K562 (cell line): Measurements from ENCODE around the gene RUVBL1. TPM values are rescaled to one million over a fixed set of nuclear protein-coding genes. Genes with fewer than 3 reads are reported as not detected.
A peak's percentile ranks its signal among the peaks of the same experiment; 100 is the strongest.

Experiments used
- ATAC-seq: fragments of 200-7000 bp; cut with Tn5 transposase; 3 replicates; pipeline ENCODE4 v1.9.1; 2020; ENCODE audit warnings: moderate library complexity
- BruUV-seq: library from RNA; stranded (reverse); fragments of 400-500 nt; replicated peaks from 2 replicates; lab custom pipeline; 2021; lab: Mats Ljungman, UMichigan
- CTCF ChIA-PET: fragments of 300-600 bp; formaldehyde crosslinking; extraction: SDS; loops from one replicate; lab custom pipeline; 2021; ENCODE audit warnings: low intra/inter-chr PET ratio; lab: Yijun Ruan, JAX
- POLR2A ChIA-PET: fragments of 300-600, 350-650 bp; sonication (Branson Sonifier 250); formaldehyde crosslinking; extraction: SDS; loops from one replicate; lab custom pipeline; 2021; ENCODE audit warnings: antibody characterized with exemption, inconsistent platforms; lab: Yijun Ruan, JAX
- DNase-seq, 4 experiments: peaks; one replicate each; pipeline versions ENCODE4 v3.0.0 to v3.0.0-alpha.2; 2011 to 2018; ENCODE audit warnings: low spot score in 3 of 4, mixed read lengths in 3 of 4; ENCODE audit errors: extremely low read depth in 1 of 4
- FAIRE-seq: peaks from 2 replicates; lab custom pipeline; 2011; peaks lifted over from hg19 to GRCh38; lab: Jason Lieb, UNC
- H2AFZ ChIP-seq: 2 replicates; pipeline ENCODE4 v1.6.0; 2011; ENCODE audit warnings: low read depth, low read length, control low read depth, inconsistent platforms
- H3K27ac ChIP-seq: fragments of 200-600 bp; 3 replicates; pipeline ENCODE4 v1.8.0; 2011; ENCODE audit warnings: low read depth, mild to moderate bottlenecking, control low read depth, inconsistent platforms, low read length, moderate library complexity, mixed read lengths; ENCODE audit errors: extremely low read depth
- H3K27me3 ChIP-seq, 2 experiments: fragments of 300-600 bp in 1 of 2; 2 replicates in 1 of 2; 3 replicates in 1 of 2; pipeline versions ENCODE4 v1.6.0 to v1.8.0; 2011; ENCODE audit warnings: inconsistent platforms in 2 of 2, low read length in 2 of 2, mild to moderate bottlenecking in 1 of 2, mixed read lengths in 1 of 2, moderate library complexity in 1 of 2; ENCODE audit not compliant: control insufficient read depth in 2 of 2, insufficient read depth in 2 of 2
- H3K36me3 ChIP-seq: fragments of 300-600 bp; 3 replicates; pipeline ENCODE4 v1.8.0; 2011; ENCODE audit warnings: mild to moderate bottlenecking, low read length, inconsistent platforms; ENCODE audit not compliant: control insufficient read depth, insufficient read depth
- H3K4me1 ChIP-seq, 2 experiments: fragments of 200-600 bp in 1 of 2; replicated peaks in 1 of 2; 2 replicates in 1 of 2; 3 replicates in 1 of 2; pipeline versions ENCODE4 v1.5.1 to v1.8.0; 2011; ENCODE audit warnings: inconsistent platforms in 2 of 2, low read length in 2 of 2, mild to moderate bottlenecking in 1 of 2, mixed read lengths in 1 of 2, moderate library complexity in 1 of 2; ENCODE audit not compliant: control insufficient read depth in 2 of 2, insufficient read depth in 2 of 2
- H3K4me2 ChIP-seq: 2 replicates; pipeline ENCODE4 v1.6.1; 2011; ENCODE audit warnings: low read length, control low read depth, inconsistent platforms, mixed read lengths; ENCODE audit not compliant: insufficient read depth
- H3K4me3 ChIP-seq: fragments of 200-600 bp; sonication (generic), shearing (Covaris generic); 2 replicates; pipeline ENCODE4 v1.5.1; 2016; ENCODE audit warnings: control low read depth, inconsistent platforms
- H3K79me2 ChIP-seq: fragments of 200-600 bp; 3 replicates; pipeline ENCODE4 v1.8.0; 2011; ENCODE audit warnings: low read length, inconsistent platforms; ENCODE audit not compliant: control insufficient read depth, insufficient read depth
- H3K9ac ChIP-seq, 2 experiments: 2 replicates each; pipeline versions ENCODE4 v1.6.0 to v1.6.1; 2011; ENCODE audit warnings: low read depth in 2 of 2, low read length in 2 of 2, control low read depth in 1 of 2, inconsistent platforms in 1 of 2, mild to moderate bottlenecking in 1 of 2, mixed read lengths in 1 of 2; ENCODE audit not compliant: insufficient read depth in 1 of 2
- H3K9me1 ChIP-seq: one replicate; pipeline ENCODE4 v1.6.0; 2011; ENCODE audit warnings: inconsistent platforms, mild to moderate bottlenecking, low read length, moderate library complexity; ENCODE audit not compliant: control insufficient read depth, insufficient read depth
- H3K9me3 ChIP-seq: replicated peaks from 2 replicates; pipeline ENCODE4 v1.5.1; 2011; ENCODE audit warnings: low read depth, low read length, inconsistent platforms; ENCODE audit not compliant: control insufficient read depth, insufficient read depth
- H4K20me1 ChIP-seq: replicated peaks from 2 replicates; pipeline ENCODE4 v1.6.1; 2011; ENCODE audit warnings: low read length, inconsistent platforms, mixed read lengths; ENCODE audit not compliant: control insufficient read depth, insufficient read depth
- E2F5 ChIP-seq: sonication (generic); formaldehyde crosslinking; IDR thresholded peaks from 2 replicates; pipeline ENCODE4 v1.8.0; 2022; ENCODE audit warnings: mild to moderate bottlenecking, missing genetic modification reagents
- GATA2 ChIP-seq: sonication (generic); formaldehyde crosslinking; IDR thresholded peaks from 2 replicates; pipeline ENCODE4 v1.4.0; 2020; ENCODE audit warnings: mild to moderate bottlenecking, missing genetic modification reagents
- ZNF121 ChIP-seq: sonication (generic); formaldehyde crosslinking; conservative IDR thresholded peaks from 2 replicates; pipeline ENCODE4 v1.8.0; 2022; ENCODE audit warnings: missing genetic modification reagents
- ZNF212 ChIP-seq: fragments of 450-650 bp; formaldehyde crosslinking; IDR thresholded peaks from 2 replicates; pipeline ENCODE4 v1.4.0; 2020; ENCODE audit warnings: mild to moderate bottlenecking
- WGBS: fragments of 100-300 bp; shearing (Covaris generic); methylation state at CpG from one replicate; pipeline ENCODE4 v1.1.6; 2016; ENCODE audit warnings: low coverage, mixed read lengths; ENCODE audit not compliant: insufficient coverage; ENCODE audit errors: missing lambda C conversion rate; 5-methylcytosine and 5-hydroxymethylcytosine counted together
- in situ Hi-C: fragments of 300-500 bp; cut with MboI; formaldehyde crosslinking; loops from 4 replicates; pipeline ENCODE4 v1.15.0; 2018; ENCODE audit warnings: inconsistent platforms, mixed read lengths
- intact Hi-C: fragments of 100-400 bp; cut with micrococcal nuclease; formaldehyde crosslinking; loops from 2 replicates; pipeline ENCODE4 v1.14.2; 2022
- polyA plus RNA-seq, 8 experiments: library from polyadenylated mRNA; depleted of rRNA in 4 of 8; stranded (reverse) in 5 of 8; unstranded in 3 of 8; fragments of >200 nt; fragmentation: Nextera tagmentation in 2 of 8; fragmentation: Illumina TruSeq in 1 of 8; extraction: Ambion mirVana in 2 of 8; extraction: Trizol in 1 of 8; gene quantifications; 2 replicates each; pipeline versions ENCODE4 v1.2.1 to v1.2.3, GENCODE V29; 2011 to 2014; ENCODE audit warnings: inconsistent platforms in 1 of 8, missing spikeins in 1 of 8
- total RNA-seq, 7 experiments: library from RNA; depleted of rRNA in 6 of 7; stranded (reverse); fragments of >200 nt in 6 of 7; fragmentation: Illumina TruSeq in 2 of 7; extraction: Trizol in 2 of 7; gene quantifications; 2 replicates each; pipeline versions ENCODE4 v1.2.1 to v1.2.3, GENCODE V29; 2011 to 2021; ENCODE audit warnings: low replicate concordance in 1 of 7

Gene RUVBL1
- total and polyA plus RNA-seq, 9 of the 15 experiments (the other 6 are each of a cell fraction or from before 2014, with no cell fraction given): 20.7 to 147 (median 113) TPM

DNA sequence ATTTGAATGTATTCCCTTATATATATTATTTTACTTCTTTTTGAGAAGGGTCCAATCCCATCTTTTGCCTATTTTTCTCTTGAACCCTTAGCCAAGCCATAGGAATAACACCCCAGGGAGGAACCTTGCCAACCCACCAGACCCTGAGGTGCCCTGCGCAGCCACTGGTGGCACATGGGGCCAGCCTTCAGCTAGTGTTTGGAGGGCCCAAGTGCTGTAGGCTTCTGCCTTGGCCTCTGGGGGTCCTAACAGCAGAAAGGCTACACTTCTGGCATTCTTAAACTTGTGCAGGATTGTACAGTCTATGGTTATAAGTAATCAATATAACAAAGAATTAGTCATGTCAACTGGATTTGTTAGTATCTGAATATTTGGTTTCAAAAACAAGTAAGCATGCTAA lies 34.5 kb downstream of the RUVBL1 start (continued):
- TF ChIP-seq GATA2 (CRISPR knock-in tag) (no peak), ZNF212 (CRISPR knock-in tag) (no peak), E2F5 (CRISPR knock-in tag) (no peak)

DNA sequence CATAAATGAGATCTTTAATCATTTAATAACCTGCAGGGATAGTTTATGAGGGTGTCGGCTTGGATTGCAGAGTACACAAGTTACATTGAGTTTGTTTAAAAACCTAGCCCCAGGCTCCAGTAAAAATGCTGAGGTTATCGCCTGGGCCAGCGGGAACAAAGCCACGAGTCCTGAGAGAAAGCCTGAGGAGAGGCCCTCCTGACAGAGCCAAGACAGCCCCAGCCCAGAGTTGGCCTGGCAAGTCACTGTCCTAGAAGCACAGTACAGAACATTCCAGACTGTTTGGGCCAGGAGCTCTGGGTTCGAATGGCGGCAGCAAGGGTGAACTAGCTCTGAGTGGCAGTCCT lies 39.0 kb downstream of the RUVBL1 start:
- in situ Hi-C loops: no loop called here
- no peak overlapping the region for H2AFZ ChIP-seq
- no peak overlapping the region for H3K4me3 ChIP-seq
- no peak overlapping the region for H3K27ac ChIP-seq
- POLR2A ChIA-PET: interaction anchor here (0.6 kb wide), 1 partner anchor 9 kb away, joined by 4 read pairs; no protein-coding TSS in a partner anchor
- H3K9ac ChIP-seq: 0 out of 4 replicates have a peak overlapping the region, but pooled peaks of 1 of the 2 experiments have one; percentile 40
- no peaks in the 10 kb centered on the region for H3K9me3 ChIP-seq
- BruUV-seq: no TSS peak
- intact Hi-C loops: no loop called here
- CTCF ChIA-PET: no interaction called here
- H3K36me3 ChIP-seq: peaks cover 84% of the 10 kb centered on the region
- H3K9me1 ChIP-seq: no peaks in the 10 kb centered on the region
- no peak for DNase-seq
- no peaks in the 10 kb centered on the region for H4K20me1 ChIP-seq
- H3K27me3 ChIP-seq: no peaks in the 10 kb centered on the region
- FAIRE-seq: no peak
- TF ChIP-seq ZNF121 (CRISPR knock-in tag): no peak
- WGBS: 91% methylated on average over 5 of the region's 6 CpGs
- H3K79me2 ChIP-seq: peaks cover 12% of the 10 kb centered on the region
- H3K4me1 ChIP-seq: peaks cover 14 to 15% of the 10 kb centered on the region in 2 experiments; a peak in 4 of 5 replicates
- no peak for ATAC-seq
- no peak overlapping the region for H3K4me2 ChIP-seq
